ENCODE results near the gene SORBS1.
A peak's percentile ranks its signal among the peaks of the same experiment; 100 is the strongest.

The SORBS1 gene

DNA sequence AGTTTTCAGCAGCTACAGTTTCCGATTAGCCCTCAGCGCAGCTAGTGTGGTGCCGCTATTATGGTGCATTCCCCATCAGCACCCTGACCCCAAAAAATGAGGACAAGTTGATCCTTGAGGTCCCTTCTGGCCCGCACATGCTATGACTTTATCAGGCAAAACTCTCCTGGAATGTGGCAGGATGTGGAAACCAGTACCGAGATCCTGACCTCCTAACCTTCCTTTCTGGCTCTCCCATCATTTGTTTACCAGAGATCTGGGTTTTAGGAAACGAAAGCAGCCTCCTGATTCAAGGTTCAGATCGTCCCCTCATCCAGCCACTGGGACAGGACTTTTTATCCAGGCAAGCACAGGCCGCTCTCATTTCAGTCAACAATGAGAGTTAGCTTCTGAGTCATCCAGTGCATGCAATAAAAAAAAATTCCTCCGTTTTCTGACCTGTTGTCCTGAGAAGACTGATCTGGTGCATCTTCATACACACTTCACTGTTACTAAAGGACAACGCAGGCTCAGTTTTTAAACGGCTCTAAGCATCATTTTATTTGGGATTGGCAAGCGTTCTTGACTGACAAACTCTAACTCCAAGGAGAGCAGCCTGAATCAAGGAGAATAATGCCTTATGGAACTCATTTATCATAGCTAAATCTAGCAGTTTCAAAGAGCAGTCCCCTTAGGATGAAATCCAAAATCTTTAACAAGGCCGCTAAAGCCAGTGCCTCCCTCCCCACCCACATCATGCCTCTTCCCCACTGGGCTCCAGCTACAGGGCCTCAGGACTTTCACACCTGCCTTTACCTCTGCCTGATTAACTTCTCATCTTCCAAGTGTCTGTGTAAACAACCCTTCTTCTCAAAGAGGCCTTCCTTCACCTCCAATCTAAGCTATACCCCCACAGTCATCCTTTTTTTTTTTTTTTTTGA, 287.5 kb downstream of the SORBS1 start:
- H3K4me1 ChIP-seq (ENCODE audit: control insufficient read depth, insufficient read depth, low read length) = peaks cover 3% of the 10 kb centered on the region
- no peaks in the 10 kb centered on the region for H3K27me3 ChIP-seq (ENCODE audit: control insufficient read depth in 1 of 2, insufficient read depth in 2 of 2, low read length in 2 of 2)
- H3K27ac ChIP-seq (ENCODE audit: low read length) = peak overlapping the region; percentile 46
- no peak overlapping the region for H3K4me3 ChIP-seq (ENCODE audit: low read length in 2 of 2)
- no peak overlapping the region for H3K9ac ChIP-seq (ENCODE audit: low read length in 2 of 2)
- H3K9me3 ChIP-seq (ENCODE audit: control insufficient read depth in 2 of 2, low read length in 2 of 2) = no peaks in the 10 kb centered on the region
- H3K36me3 ChIP-seq (ENCODE audit: control insufficient read depth in 2 of 2, insufficient read depth in 2 of 2, low read length in 2 of 2) = no peaks in the 10 kb centered on the region

- H3K9me3 ChIP-seq (ENCODE audit: control insufficient read depth in 2 of 2, low read length in 2 of 2) = no peaks in the 10 kb centered on the region
- peaks cover 7% of the 10 kb centered on the region for H3K4me1 ChIP-seq (ENCODE audit: control insufficient read depth, insufficient read depth, low read length)
- H3K27ac ChIP-seq (ENCODE audit: low read length) = peak overlapping the region; percentile 55
- no peak overlapping the region for H3K9ac ChIP-seq (ENCODE audit: low read length in 2 of 2)
- H3K27me3 ChIP-seq (ENCODE audit: control insufficient read depth in 1 of 2, insufficient read depth in 2 of 2, low read length in 2 of 2) = no peaks in the 10 kb centered on the region
- H3K36me3 ChIP-seq (ENCODE audit: control insufficient read depth in 2 of 2, insufficient read depth in 2 of 2, low read length in 2 of 2) = peaks cover 0 to 2% of the 10 kb centered on the region in 2 donors
- no peak overlapping the region for H3K4me3 ChIP-seq (ENCODE audit: low read length in 2 of 2)
Measured at GRCh38 chr10:95268438-95268837, 292.7 kb downstream of the SORBS1 start.

GRCh38 chr10:95267251-95267650, 293.9 kb downstream of the SORBS1 start:
- Histone ChIP-seq H3K9ac (ENCODE audit: low read length in 2 of 2) (no peak overlapping the region), H3K4me3 (ENCODE audit: low read length in 2 of 2) (no peak overlapping the region), H3K4me1 (ENCODE audit: control insufficient read depth, insufficient read depth, low read length) (peaks cover 7% of the 10 kb centered on the region), H3K36me3 (ENCODE audit: control insufficient read depth in 2 of 2, insufficient read depth in 2 of 2, low read length in 2 of 2) (peaks cover 0 to 2% of the 10 kb centered on the region in 2 donors), H3K27ac (ENCODE audit: low read length) (no peak overlapping the region), H3K9me3 (ENCODE audit: control insufficient read depth in 2 of 2, low read length in 2 of 2) (no peaks in the 10 kb centered on the region), H3K27me3 (ENCODE audit: control insufficient read depth in 1 of 2, insufficient read depth in 2 of 2, low read length in 2 of 2) (no peaks in the 10 kb centered on the region)

DNA sequence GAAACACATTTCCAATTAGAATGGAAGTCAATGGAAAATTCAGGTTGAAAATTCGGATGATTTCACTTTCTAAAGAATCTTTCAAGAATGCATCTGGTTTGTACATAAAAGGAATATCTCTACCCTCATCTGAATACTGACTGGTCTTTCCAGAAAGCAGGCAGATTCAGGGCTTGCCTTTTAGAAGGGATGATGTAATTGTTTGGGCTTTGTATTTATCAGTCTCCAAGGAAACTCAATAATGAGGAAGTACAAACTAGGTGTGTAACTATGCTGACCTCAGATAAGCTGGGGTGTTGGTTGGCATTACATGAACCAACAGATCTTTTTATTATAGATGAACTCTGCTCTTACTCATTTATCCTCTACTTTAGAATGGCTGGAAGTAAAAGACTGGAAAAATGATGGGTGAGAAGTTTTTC, 294.5 kb downstream of the SORBS1 start:
- H3K4me1 ChIP-seq (ENCODE audit: control insufficient read depth, insufficient read depth, low read length) = peaks cover 7% of the 10 kb centered on the region
- H3K9me3 ChIP-seq (ENCODE audit: control insufficient read depth in 2 of 2, low read length in 2 of 2) = no peaks in the 10 kb centered on the region
- no peak overlapping the region for H3K4me3 ChIP-seq (ENCODE audit: low read length in 2 of 2)
- H3K27ac ChIP-seq (ENCODE audit: low read length) = no peak overlapping the region
- peaks cover 0 to 2% of the 10 kb centered on the region in 2 donors for H3K36me3 ChIP-seq (ENCODE audit: control insufficient read depth in 2 of 2, insufficient read depth in 2 of 2, low read length in 2 of 2)
- H3K27me3 ChIP-seq (ENCODE audit: control insufficient read depth in 1 of 2, insufficient read depth in 2 of 2, low read length in 2 of 2) = no peaks in the 10 kb centered on the region
- H3K9ac ChIP-seq (ENCODE audit: low read length in 2 of 2) = no peak overlapping the region

GRCh38 chr10:95265572-95265971, 295.6 kb downstream of the SORBS1 start:
- H3K27ac ChIP-seq (ENCODE audit: low read length) = no peak overlapping the region
- H3K4me1 ChIP-seq (ENCODE audit: control insufficient read depth, insufficient read depth, low read length) = peaks cover 12% of the 10 kb centered on the region
- H3K9me3 ChIP-seq (ENCODE audit: control insufficient read depth in 2 of 2, low read length in 2 of 2) = no peaks in the 10 kb centered on the region
- H3K36me3 ChIP-seq (ENCODE audit: control insufficient read depth in 2 of 2, insufficient read depth in 2 of 2, low read length in 2 of 2) = peaks cover 0 to 2% of the 10 kb centered on the region in 2 donors
- H3K4me3 ChIP-seq (ENCODE audit: low read length in 2 of 2) = no peak overlapping the region
- no peak overlapping the region for H3K9ac ChIP-seq (ENCODE audit: low read length in 2 of 2)
- H3K27me3 ChIP-seq (ENCODE audit: control insufficient read depth in 1 of 2, insufficient read depth in 2 of 2, low read length in 2 of 2) = no peaks in the 10 kb centered on the region

- H3K9ac ChIP-seq (ENCODE audit: low read length in 2 of 2) = no peak overlapping the region
- no peak overlapping the region for H3K4me3 ChIP-seq (ENCODE audit: low read length in 2 of 2)
- H3K9me3 ChIP-seq (ENCODE audit: control insufficient read depth in 2 of 2, low read length in 2 of 2) = no peaks in the 10 kb centered on the region
- H3K27ac ChIP-seq (ENCODE audit: low read length) = no peak overlapping the region
- H3K36me3 ChIP-seq (ENCODE audit: control insufficient read depth in 2 of 2, insufficient read depth in 2 of 2, low read length in 2 of 2) = peaks cover 0 to 2% of the 10 kb centered on the region in 2 donors
- H3K27me3 ChIP-seq (ENCODE audit: control insufficient read depth in 1 of 2, insufficient read depth in 2 of 2, low read length in 2 of 2) = no peaks in the 10 kb centered on the region
- peaks cover 14% of the 10 kb centered on the region for H3K4me1 ChIP-seq (ENCODE audit: control insufficient read depth, insufficient read depth, low read length)
Measured at GRCh38 chr10:95264227-95265051, 296.7 kb downstream of the SORBS1 start.

GRCh38 chr10:95263864-95264226, 297.3 kb downstream of the SORBS1 start:
- H3K9ac ChIP-seq (ENCODE audit: low read length in 2 of 2) = no peak overlapping the region
- peaks cover 14% of the 10 kb centered on the region for H3K4me1 ChIP-seq (ENCODE audit: control insufficient read depth, insufficient read depth, low read length)
- no peaks in the 10 kb centered on the region for H3K27me3 ChIP-seq (ENCODE audit: control insufficient read depth in 1 of 2, insufficient read depth in 2 of 2, low read length in 2 of 2)
- H3K27ac ChIP-seq (ENCODE audit: low read length) = no peak overlapping the region
- H3K36me3 ChIP-seq (ENCODE audit: control insufficient read depth in 2 of 2, insufficient read depth in 2 of 2, low read length in 2 of 2) = peaks cover 0 to 2% of the 10 kb centered on the region in 2 donors
- no peaks in the 10 kb centered on the region for H3K9me3 ChIP-seq (ENCODE audit: control insufficient read depth in 2 of 2, low read length in 2 of 2)
- H3K4me3 ChIP-seq (ENCODE audit: low read length in 2 of 2) = no peak overlapping the region

DNA sequence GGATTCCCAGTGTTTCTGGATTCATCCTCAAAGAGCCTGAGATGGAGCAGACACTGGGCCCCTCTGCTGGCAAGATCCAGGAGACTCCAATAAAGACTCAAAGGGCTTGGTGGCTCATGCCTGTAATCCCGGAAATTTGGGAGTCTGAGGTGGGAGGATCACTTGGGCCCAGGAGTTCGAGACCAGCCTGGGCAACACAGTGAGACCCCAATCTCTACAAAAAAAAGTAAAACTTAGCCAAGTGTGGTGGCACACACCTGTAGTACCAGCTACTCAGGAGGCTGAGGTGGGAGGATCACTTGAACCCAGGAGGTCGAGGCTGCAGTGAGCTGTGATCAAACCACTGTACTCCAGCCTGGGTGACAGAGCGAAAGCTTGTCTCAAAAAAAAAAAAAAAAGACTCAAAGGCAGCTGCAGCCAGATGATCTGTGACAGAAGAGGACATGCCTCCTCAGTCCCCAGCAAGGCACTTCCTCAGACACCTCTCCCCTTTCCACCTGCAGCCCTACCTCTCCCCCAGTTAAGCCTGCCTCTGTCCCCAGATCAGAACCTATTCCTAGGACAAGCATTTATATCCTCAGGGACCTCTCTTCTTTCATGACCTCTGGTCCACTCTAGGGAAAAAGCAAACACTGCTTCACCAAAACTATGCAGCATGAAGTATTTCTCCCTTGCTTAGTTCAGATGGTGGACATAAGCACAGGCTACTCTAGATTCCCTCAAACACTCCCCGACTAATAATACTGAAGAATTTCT, 298.2 kb downstream of the SORBS1 start:
- H3K4me3 ChIP-seq (ENCODE audit: low read length in 2 of 2) = no peak overlapping the region
- H3K27me3 ChIP-seq (ENCODE audit: control insufficient read depth in 1 of 2, insufficient read depth in 2 of 2, low read length in 2 of 2) = no peaks in the 10 kb centered on the region
- no peak overlapping the region for H3K9ac ChIP-seq (ENCODE audit: low read length in 2 of 2)
- H3K9me3 ChIP-seq (ENCODE audit: control insufficient read depth in 2 of 2, low read length in 2 of 2) = no peaks in the 10 kb centered on the region
- peaks cover 11% of the 10 kb centered on the region for H3K4me1 ChIP-seq (ENCODE audit: control insufficient read depth, insufficient read depth, low read length)
- no peak overlapping the region for H3K27ac ChIP-seq (ENCODE audit: low read length)
- no peaks in the 10 kb centered on the region for H3K36me3 ChIP-seq (ENCODE audit: control insufficient read depth in 2 of 2, insufficient read depth in 2 of 2, low read length in 2 of 2)

DNA sequence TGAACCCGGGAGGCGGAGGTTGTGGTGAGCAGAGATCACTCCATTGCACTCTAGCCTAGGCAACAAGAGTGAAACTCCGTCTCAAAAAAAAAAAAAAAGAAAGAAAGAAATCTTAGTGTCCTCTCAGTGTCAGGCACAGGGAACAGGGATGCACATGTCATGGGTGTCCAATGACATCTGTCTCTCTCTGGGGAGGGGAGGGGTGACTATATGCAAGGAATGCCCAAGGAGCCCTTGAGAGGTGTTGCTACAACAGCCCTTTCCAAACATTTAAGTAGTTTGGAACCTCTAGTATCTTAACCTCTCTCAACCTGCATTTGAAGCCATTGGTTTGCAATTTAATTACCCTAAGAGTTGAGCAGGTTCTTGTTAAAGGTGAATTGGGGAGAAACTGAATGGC, 299.2 kb downstream of the SORBS1 start:
- no peak overlapping the region for H3K9ac ChIP-seq (ENCODE audit: low read length in 2 of 2)
- H3K27ac ChIP-seq (ENCODE audit: low read length) = no peak overlapping the region
- H3K27me3 ChIP-seq (ENCODE audit: control insufficient read depth in 1 of 2, insufficient read depth in 2 of 2, low read length in 2 of 2) = no peaks in the 10 kb centered on the region
- H3K9me3 ChIP-seq (ENCODE audit: control insufficient read depth in 2 of 2, low read length in 2 of 2) = no peaks in the 10 kb centered on the region
- no peaks in the 10 kb centered on the region for H3K36me3 ChIP-seq (ENCODE audit: control insufficient read depth in 2 of 2, insufficient read depth in 2 of 2, low read length in 2 of 2)
- no peak overlapping the region for H3K4me3 ChIP-seq (ENCODE audit: low read length in 2 of 2)
- peaks cover 11% of the 10 kb centered on the region for H3K4me1 ChIP-seq (ENCODE audit: control insufficient read depth, insufficient read depth, low read length)

Data from stomach smooth muscle (tissue), 2 donors.